ENCODE results near the gene MBD4. TPM values are rescaled to one million over a fixed set of nuclear protein-coding genes. Genes with fewer than 3 reads are reported as not detected.
"Not testable (repeated sequence)": the region's sequence is repeated elsewhere in the genome, so short reads cannot be mapped to it uniquely, and the experiment has no call there.

The MBD4 gene
- total and polyA plus RNA-seq, 10 donors, result 40.0 to 72.6 (median 55.2) TPM

- Histone ChIP-seq H3K27ac (no peak overlapping the region), H3K36me3 (no peaks in the 10 kb centered on the region), H3K4me1 (peaks cover 0 to 6% (median 0%) of the 10 kb centered on the region in 6 donors), H3K4me3 (no peak overlapping the region), H3K9me3 (no peaks in the 10 kb centered on the region), H3K27me3 (replicated peaks in 1 of 7) (no peaks in the 10 kb centered on the region)
- no peak for DNase-seq
- 33 to 95% (median 85%) methylated on average over 3 of the region's 3 CpGs for WGBS, 5 donors
- intact Hi-C loops (cut with DNase I; ENCODE audit: low total_unique reads), result no loop called here
- TF ChIP-seq CTCF (IDR thresholded peaks at IDR 0.05 in 8 of 11, conservative IDR thresholded peaks at IDR 0.05 in 3 of 11) (no peak), POLR2AphosphoS5 (IDR thresholded peaks at IDR 0.05) (no peak), POLR2A (IDR thresholded peaks at IDR 0.05) (no peak)
Observed at GRCh38 chr3:129415378-129415777, 24.4 kb downstream of the MBD4 start.

- DNase-seq, result no peak
- Histone ChIP-seq H3K36me3 (no peaks in the 10 kb centered on the region), H3K4me1 (peaks cover 0 to 10% (median 0%) of the 10 kb centered on the region in 6 donors), H3K9me3 (no peaks in the 10 kb centered on the region), H3K27me3 (replicated peaks in 1 of 7) (no peaks in the 10 kb centered on the region), H3K27ac (no peak overlapping the region), H3K4me3 (no peak overlapping the region)
- intact Hi-C loops (cut with DNase I; ENCODE audit: low total_unique reads), result no loop called here
- TF ChIP-seq POLR2A (IDR thresholded peaks at IDR 0.05) (no peak), POLR2AphosphoS5 (IDR thresholded peaks at IDR 0.05) (no peak), CTCF (IDR thresholded peaks at IDR 0.05 in 8 of 11, conservative IDR thresholded peaks at IDR 0.05 in 3 of 11) (no peak)
- WGBS, 5 donors, result 73 to 79% (median 78%) methylated on average over 4 of the region's 4 CpGs
Observed at GRCh38 chr3:129413687-129414506, 25.9 kb downstream of the MBD4 start.

GRCh38 chr3:129413238-129413637, 26.5 kb downstream of the MBD4 start:
- H3K4me1 ChIP-seq; H3K27ac ChIP-seq; H3K27me3 ChIP-seq (replicated peaks in 1 of 7); DNase-seq; H3K9me3 ChIP-seq; H3K36me3 ChIP-seq; intact Hi-C loops (cut with DNase I; ENCODE audit: low total_unique reads); H3K4me3 ChIP-seq: not testable (repeated sequence)
- 69 to 81% (median 74%) methylated on average over 3 of the region's 3 CpGs for WGBS, 5 donors

GRCh38 chr3:129412542-129413198, 27.1 kb downstream of the MBD4 start:
- intact Hi-C loops (cut with DNase I; ENCODE audit: low total_unique reads), result no loop called here
- 83 to 93% (median 88%) methylated on average over 6 of the region's 6 CpGs for WGBS, 5 donors
- H3K27ac ChIP-seq, result no peak overlapping the region

More at GRCh38 chr3:129412542-129413198, 27.1 kb downstream of the MBD4 start:
- H3K36me3 ChIP-seq, result no peaks in the 10 kb centered on the region
- H3K4me3 ChIP-seq, result no peak overlapping the region
- H3K27me3 ChIP-seq (replicated peaks in 1 of 7), result no peaks in the 10 kb centered on the region
- peaks cover 0 to 7% (median 0%) of the 10 kb centered on the region in 6 donors for H3K4me1 ChIP-seq
- no peak for TF ChIP-seq POLR2AphosphoS5 (IDR thresholded peaks at IDR 0.05)
- no peak for TF ChIP-seq CTCF (IDR thresholded peaks at IDR 0.05 in 8 of 11, conservative IDR thresholded peaks at IDR 0.05 in 3 of 11)
- TF ChIP-seq POLR2A (IDR thresholded peaks at IDR 0.05), result no peak
- no peaks in the 10 kb centered on the region for H3K9me3 ChIP-seq
- no peak for DNase-seq
